Natural killer cell (primary cell): ENCODE data around the gene PC. TPM values are rescaled to one million over a fixed set of nuclear protein-coding genes. Genes with fewer than 3 reads are reported as not detected.
"Not testable (repeated sequence)": the region's sequence is repeated elsewhere in the genome, so short reads cannot be mapped to it uniquely, and the experiment has no call there.

Experiments
- ATAC-seq, 3 donors: fragments of 150-1000 bp in 2 of 3; fragments of 200-7000 bp in 1 of 3; cut with Tn5 transposase; 1 replicate in 1 of 3; 2 replicates in 2 of 3; pipeline ENCODE4 v1.10.0; 2021; ENCODE audit warnings: mild to moderate bottlenecking in 2 of 3, moderate library complexity in 2 of 3
- DNase-seq, 2 donors: peaks; one replicate each; pipeline versions ENCODE4 v3.0.0 to v3.0.0-alpha.2; 2013 to 2021; ENCODE audit warnings: mixed read lengths in 1 of 2
- H3K27ac ChIP-seq: one replicate; pipeline ENCODE4 v1.5.1; 2013; ENCODE audit warnings: mild to moderate bottlenecking, low read length
- H3K27me3 ChIP-seq: one replicate; pipeline ENCODE4 v1.6.1; 2013; ENCODE audit warnings: low read length; ENCODE audit not compliant: control insufficient read depth, insufficient read depth
- H3K36me3 ChIP-seq: one replicate; pipeline ENCODE4 v1.6.1; 2013; ENCODE audit warnings: low read length; ENCODE audit not compliant: control insufficient read depth, insufficient read depth
- H3K4me1 ChIP-seq: one replicate; pipeline ENCODE4 v1.6.1; 2013; ENCODE audit warnings: low read length; ENCODE audit not compliant: control insufficient read depth, insufficient read depth
- H3K4me3 ChIP-seq: one replicate; pipeline ENCODE4 v1.5.1; 2013; ENCODE audit warnings: low read length
- H3K9me3 ChIP-seq: one replicate; pipeline ENCODE4 v1.6.1; 2013; ENCODE audit warnings: low read length; ENCODE audit not compliant: control insufficient read depth, insufficient read depth
- H3K27ac Mint-ChIP-seq, 2 donors: one replicate each; pipeline ENCODE4 v1.8.0; 2022; ENCODE audit warnings: mild to moderate bottlenecking in 2 of 2, mixed read lengths in 2 of 2, moderate library complexity in 1 of 2
- H3K27me3 Mint-ChIP-seq, 2 donors: one replicate each; pipeline ENCODE4 v1.8.0; 2022; ENCODE audit warnings: low read depth in 2 of 2, mixed read lengths in 2 of 2
- H3K36me3 Mint-ChIP-seq: one replicate; pipeline ENCODE4 v1.8.0; 2022; ENCODE audit warnings: mixed read lengths
- H3K4me1 Mint-ChIP-seq, 2 donors: one replicate each; pipeline ENCODE4 v1.8.0; 2022; ENCODE audit warnings: mixed read lengths in 2 of 2
- H3K4me3 Mint-ChIP-seq: one replicate; pipeline ENCODE4 v1.8.0; 2022; ENCODE audit warnings: mild to moderate bottlenecking, moderate library complexity, mixed read lengths
- H3K9me3 Mint-ChIP-seq, 2 donors: one replicate each; pipeline ENCODE4 v1.8.0; 2022; ENCODE audit warnings: mixed read lengths in 2 of 2
- CTCF ChIP-seq: fragments of 200-600 bp; IDR thresholded peaks from one replicate; pipeline ENCODE4 v1.8.0; 2022; ENCODE audit warnings: antibody characterized with exemption
- WGBS: methylation state at CpG from one replicate; pipeline ENCODE4 v1.1.7; 2013; ENCODE audit warnings: missing lambda C conversion rate; ENCODE audit not compliant: insufficient coverage; 5-methylcytosine and 5-hydroxymethylcytosine counted together
- intact Hi-C: fragments of 100-400 bp; cut with micrococcal nuclease; formaldehyde crosslinking; loops from one replicate; pipeline ENCODE4 v1.14.2; 2022
- total RNA-seq, 4 donors: library from RNA; stranded (reverse); fragments of 120-200 nt in 1 of 4; gene quantifications; one replicate each; pipeline versions ENCODE4 v1.2.3 to v1.2.4, GENCODE V29; 2013 to 2022

PC gene
- total RNA-seq, 3 donors from 2014 or later (not counting 1 experiment from before 2014, with no cell fraction given): 4.1 to 5.9 (median 4.6) TPM

GRCh38 chr11:66835768-66836405, 122.3 kb downstream of the PC start:
- Histone ChIP-seq H3K27ac (no peak overlapping the region), H3K9me3 (no peaks in the 10 kb centered on the region), H3K36me3 (peaks cover 7% of the 10 kb centered on the region), H3K4me1 (peaks cover 8% of the 10 kb centered on the region), H3K27me3 (no peaks in the 10 kb centered on the region), H3K4me3 (no peak overlapping the region)
- ATAC-seq: no peak
- H3K27ac Mint-ChIP-seq: peak overlapping the region in 1 of 2 donors; percentile 29
- no peaks in the 10 kb centered on the region for H3K36me3 Mint-ChIP-seq
- H3K4me1 Mint-ChIP-seq: peaks cover 23 to 27% of the 10 kb centered on the region in 2 donors
- no peak overlapping the region for H3K4me3 Mint-ChIP-seq
- H3K9me3 Mint-ChIP-seq: no peaks in the 10 kb centered on the region
- DNase-seq: no peak
- H3K27me3 Mint-ChIP-seq: no peaks in the 10 kb centered on the region
- WGBS: 91% methylated on average over 10 of the region's 12 CpGs
- intact Hi-C loops: loop anchor here (10.0 kb wide), 1 partner anchor 291 kb away; the partner anchor contains the start of genes ACTN3 and ZDHHC24
- TF ChIP-seq CTCF: no peak

GRCh38 chr11:66834943-66835342, 123.2 kb downstream of the PC start:
- Histone ChIP-seq H3K36me3 (peaks cover 7% of the 10 kb centered on the region), H3K27me3 (no peaks in the 10 kb centered on the region), H3K4me1 (no peaks in the 10 kb centered on the region), H3K4me3 (no peak overlapping the region), H3K9me3 (no peaks in the 10 kb centered on the region), H3K27ac (no peak overlapping the region)
- TF ChIP-seq CTCF: no peak
- WGBS: 94% methylated on average over 4 of the region's 5 CpGs
- no peaks in the 10 kb centered on the region for H3K9me3 Mint-ChIP-seq
- DNase-seq (no peak), ATAC-seq (no peak)
- peaks cover 13 to 18% of the 10 kb centered on the region in 2 donors for H3K4me1 Mint-ChIP-seq
- H3K36me3 Mint-ChIP-seq: no peaks in the 10 kb centered on the region
- intact Hi-C loops: loop anchor here (1.0 to 10.0 kb wide), 3 partner anchors 141 to 427 kb away; partner anchors contain the start of genes ACTN3 and ZDHHC24
- no peaks in the 10 kb centered on the region for H3K27me3 Mint-ChIP-seq
- H3K27ac Mint-ChIP-seq: peak overlapping the region; percentile 29 to 55
- no peak overlapping the region for H3K4me3 Mint-ChIP-seq

- DNase-seq (peak in 1 of 2 donors; percentile 3), ATAC-seq (no peak)
- Mint-ChIP-seq H3K4me1 (peaks cover 12 to 16% of the 10 kb centered on the region in 2 donors), H3K27me3 (no peaks in the 10 kb centered on the region), H3K9me3 (no peaks in the 10 kb centered on the region), H3K36me3 (no peaks in the 10 kb centered on the region), H3K27ac (peak overlapping the region; percentile 29 to 55), H3K4me3 (no peak overlapping the region)
- TF ChIP-seq CTCF: no peak
- Histone ChIP-seq H3K4me1 (no peaks in the 10 kb centered on the region), H3K27ac (no peak overlapping the region), H3K4me3 (no peak overlapping the region), H3K27me3 (no peaks in the 10 kb centered on the region), H3K36me3 (peaks cover 7% of the 10 kb centered on the region), H3K9me3 (no peaks in the 10 kb centered on the region)
- intact Hi-C loops: loop anchor here (1.0 to 10.0 kb wide), 3 partner anchors 140 to 426 kb away; partner anchors contain the start of genes ACTN3 and ZDHHC24
- WGBS: 74% methylated on average over 4 of the region's 4 CpGs
Observed at GRCh38 chr11:66834539-66834845, 123.7 kb downstream of the PC start.

GRCh38 chr11:66824573-66824972, 133.6 kb downstream of the PC start:
- H3K4me1 ChIP-seq, H3K9me3 Mint-ChIP-seq, H3K36me3 Mint-ChIP-seq, H3K9me3 ChIP-seq, H3K27ac ChIP-seq, H3K4me1 Mint-ChIP-seq, H3K4me3 ChIP-seq, intact Hi-C loops, H3K27me3 Mint-ChIP-seq, ATAC-seq, DNase-seq, H3K27me3 ChIP-seq, H3K4me3 Mint-ChIP-seq, H3K27ac Mint-ChIP-seq, H3K36me3 ChIP-seq: not testable (repeated sequence)
- WGBS: 100% methylated on average over 1 of the region's 4 CpGs
